ENCODE data around the gene SMAD7. TPM values are rescaled to one million over a fixed set of nuclear protein-coding genes. Genes with fewer than 3 reads are reported as not detected.

Gene SMAD7
- total and polyA plus RNA-seq, 10 of the 15 experiments (the other 5 are each of a cell fraction or from before 2014, with no cell fraction given): 1.3 to 22.5 (median 8.0) TPM

GRCh38 chr18:48877941-48878340 lies 72.8 kb downstream of the SMAD7 start (continued):
- TF ChIP-seq MEF2B (IDR thresholded peaks at IDR 0.05; ENCODE audit: partially characterized antibody, poor library complexity, severe bottlenecking): no peak
- TF ChIP-seq MYC (IDR thresholded peaks at IDR 0.05; ENCODE audit: insufficient read depth, insufficient read length, insufficient replicate concordance, low read length, severe bottlenecking): no peak
- no peak for TF ChIP-seq KDM1A (IDR thresholded peaks at IDR 0.05; ENCODE audit: borderline replicate concordance)

DNA sequence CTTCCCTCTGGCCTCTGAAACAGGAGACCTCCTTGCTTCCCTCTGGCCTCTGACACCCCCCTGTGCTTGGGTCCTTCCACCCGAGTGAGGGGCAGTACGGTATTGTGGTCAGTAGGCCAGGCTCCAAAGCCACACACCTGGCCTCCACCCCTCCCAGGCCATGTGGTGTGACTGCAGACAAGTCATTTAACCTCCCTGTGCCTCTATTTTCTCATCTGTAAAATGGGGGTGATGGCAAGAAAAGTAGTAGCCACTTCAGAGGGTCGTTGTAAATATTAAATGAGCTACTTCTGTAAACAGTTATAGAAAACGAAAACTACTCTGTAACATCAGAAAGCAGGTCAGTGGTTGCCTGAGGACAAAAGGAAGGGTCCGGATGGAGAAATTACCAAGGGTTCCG lies 74.2 kb downstream of the SMAD7 start:
- ChIA-PET POLR2A (interaction anchor here (1.5 kb wide), 1 partner anchor 94 kb away, joined by 4 read pairs; no protein-coding TSS in a partner anchor), CTCF (no interaction called here), SMC1A (ENCODE audit: uncharacterized antibody, unreplicated experiment) (interaction anchor here (0.6 to 1.5 kb wide), 4 partner anchors 7 to 572 kb away, joined by 3 to 5 read pairs (median 3); no protein-coding TSS in a partner anchor), RAD21 (ENCODE audit: unreplicated experiment) (no interaction called here)
- FAIRE-seq: no peak
- Histone ChIP-seq H3K9ac (ENCODE audit: control insufficient read depth, insufficient read depth, low read length) (no peak overlapping the region), H3K9me3 (replicated peaks; ENCODE audit: control insufficient read depth, insufficient read depth, low read length) (no peaks in the 10 kb centered on the region), H3K36me3 (ENCODE audit: control insufficient read depth in 2 of 2, insufficient read depth in 2 of 2, low read length in 1 of 2) (no peaks in the 10 kb centered on the region), H3K27ac (ENCODE audit: control insufficient read depth, insufficient read depth) (no peak overlapping the region), H4K20me1 (ENCODE audit: control insufficient read depth, insufficient read depth) (no peaks in the 10 kb centered on the region), H2AFZ (ENCODE audit: control insufficient read depth, low read depth, low read length) (no peak overlapping the region), H3K4me2 (ENCODE audit: control insufficient read depth, insufficient read depth) (no peak overlapping the region), H3K27me3 (replicated peaks in 1 of 2; ENCODE audit: control insufficient read depth in 2 of 2, insufficient read depth in 2 of 2, low read length in 1 of 2) (no peaks in the 10 kb centered on the region), H3K4me1 (ENCODE audit: control insufficient read depth, insufficient read depth, low read length) (no peaks in the 10 kb centered on the region), H3K4me3 (no peak overlapping the region), H3K79me2 (ENCODE audit: control insufficient read depth, insufficient read depth, low read length) (no peaks in the 10 kb centered on the region)
- no TSS peak for BruUV-seq (replicated peaks)
- no peak for ATAC-seq
- intact Hi-C loops (cut with micrococcal nuclease; ENCODE audit: unreplicated experiment) (no loop called here), in situ Hi-C loops (cut with MboI) (no loop called here)
- 54% methylated on average over 6 of the region's 6 CpGs for WGBS (ENCODE audit: insufficient coverage, insufficient replicate concordance, low lambda C conversion rate, missing lambda C conversion rate)
- DNase-seq (ENCODE audit: low read depth, low spot score): no peak
- TF ChIP-seq SMARCA5 (IDR thresholded peaks at IDR 0.05) (no peak), KDM1A (IDR thresholded peaks at IDR 0.05; ENCODE audit: borderline replicate concordance) (no peak), SUPT20H (IDR thresholded peaks at IDR 0.05; ENCODE audit: borderline replicate concordance, control insufficient read depth, low read depth, low read length) (no peak), PKNOX1 (IDR thresholded peaks at IDR 0.05) (no peak), POU2F2 (IDR thresholded peaks at IDR 0.05; ENCODE audit: borderline replicate concordance, low read depth, low read length) (no peak), E2F4 (IDR thresholded peaks at IDR 0.05; ENCODE audit: low read depth, low read length) (no peak), ZSCAN29 (IDR thresholded peaks at IDR 0.05) (no peak), BACH1 (IDR thresholded peaks at IDR 0.05; ENCODE audit: borderline replicate concordance) (no peak), IRF4 (IDR thresholded peaks at IDR 0.05; ENCODE audit: low read depth, low read length) (no peak), USF1 (IDR thresholded peaks at IDR 0.05; ENCODE audit: borderline replicate concordance, extremely low read length, insufficient read depth, low read depth, low read length) (no peak), RUNX3 (IDR thresholded peaks at IDR 0.05; ENCODE audit: low read length) (no peak), POLR2AphosphoS5 (IDR thresholded peaks at IDR 0.05; ENCODE audit: low read length) (no peak), REST (IDR thresholded peaks at IDR 0.05; ENCODE audit: low read depth, low read length) (no peak), MEF2B (IDR thresholded peaks at IDR 0.05; ENCODE audit: partially characterized antibody, poor library complexity, severe bottlenecking) (no peak), SIN3A (IDR thresholded peaks at IDR 0.05; ENCODE audit: low read depth, low read length) (no peak)
